Measurements from ENCODE around the gene FLYWCH2. TPM values are rescaled to one million over a fixed set of nuclear protein-coding genes. Genes with fewer than 3 reads are reported as not detected.

Gene FLYWCH2
- total RNA-seq, 1 donor from 2014 or later = 63.7 TPM

DNA sequence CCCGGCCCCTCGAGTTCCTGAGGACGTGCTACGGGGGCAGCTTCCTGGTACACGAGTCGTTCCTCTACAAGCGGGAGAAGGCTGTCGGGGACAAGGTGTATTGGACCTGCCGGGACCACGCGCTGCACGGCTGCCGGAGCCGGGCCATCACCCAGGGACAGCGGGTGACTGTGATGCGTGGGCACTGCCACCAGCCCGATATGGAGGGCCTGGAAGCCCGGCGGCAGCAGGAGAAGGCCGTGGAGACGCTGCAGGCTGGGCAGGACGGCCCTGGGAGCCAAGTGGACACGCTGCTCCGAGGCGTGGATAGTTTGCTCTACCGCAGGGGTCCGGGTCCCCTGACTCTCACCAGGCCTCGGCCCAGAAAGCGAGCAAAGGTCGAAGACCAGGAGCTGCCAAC, 50.1 kb downstream of the FLYWCH2 start:
- no peak for TF ChIP-seq CTCF (IDR thresholded peaks at IDR 0.05; ENCODE audit: insufficient read depth, low read length, severe bottlenecking)
- Histone ChIP-seq H3K36me3 (ENCODE audit: control insufficient read depth, insufficient read depth, low read length) (peaks cover 48% of the 10 kb centered on the region), H3K4me3 (ENCODE audit: low read depth, low read length) (no peak overlapping the region), H3K27me3 (ENCODE audit: control insufficient read depth, insufficient read depth, low read length) (no peaks in the 10 kb centered on the region)
- FAIRE-seq (no peak), DNase-seq (ENCODE audit: low read depth) (no peak)

DNA sequence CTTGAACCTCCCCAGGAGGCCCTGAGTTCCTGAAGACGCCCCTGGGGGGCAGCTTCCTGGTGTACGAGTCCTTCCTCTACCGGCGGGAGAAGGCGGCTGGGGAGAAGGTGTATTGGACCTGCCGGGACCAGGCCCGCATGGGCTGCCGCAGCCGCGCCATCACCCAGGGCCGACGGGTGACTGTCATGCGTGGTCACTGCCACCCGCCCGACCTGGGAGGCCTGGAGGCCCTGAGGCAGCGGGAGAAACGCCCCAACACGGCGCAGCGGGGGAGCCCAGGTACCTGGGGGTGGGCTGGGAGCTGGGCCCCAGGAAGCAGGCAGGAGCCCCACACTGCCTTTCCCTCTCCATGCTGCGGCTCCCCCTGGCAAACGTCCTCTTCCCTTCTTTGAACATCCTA, 50.7 kb downstream of the FLYWCH2 start:
- no peak for TF ChIP-seq CTCF (IDR thresholded peaks at IDR 0.05; ENCODE audit: insufficient read depth, low read length, severe bottlenecking)
- peaks cover 50% of the 10 kb centered on the region for H3K36me3 ChIP-seq (ENCODE audit: control insufficient read depth, insufficient read depth, low read length)
- no peak for DNase-seq (ENCODE audit: low read depth)
- no peaks in the 10 kb centered on the region for H3K27me3 ChIP-seq (ENCODE audit: control insufficient read depth, insufficient read depth, low read length)
- no peak for FAIRE-seq
- H3K4me3 ChIP-seq (ENCODE audit: low read depth, low read length) = no peak overlapping the region

DNA sequence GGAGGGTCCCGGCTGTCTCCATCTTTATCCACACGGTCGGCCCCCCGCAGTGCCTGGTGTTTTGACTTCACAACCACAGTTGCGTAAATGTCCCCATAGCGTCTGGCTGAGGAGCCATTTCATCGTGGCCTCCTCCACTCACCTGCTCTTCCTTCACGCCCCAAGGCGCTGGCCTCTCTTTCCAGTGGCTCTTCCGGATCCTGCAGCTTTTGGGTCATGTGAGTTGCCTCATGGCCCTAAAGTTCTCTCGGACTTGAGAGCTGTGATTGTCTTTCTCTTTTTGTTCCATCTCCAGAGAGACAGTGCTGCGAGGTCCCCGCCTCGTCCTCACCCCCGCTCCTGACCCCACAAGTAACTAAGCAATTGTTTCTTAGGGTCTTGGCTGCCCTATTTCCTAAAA, 51.4 kb downstream of the FLYWCH2 start:
- Histone ChIP-seq H3K4me3 (ENCODE audit: low read depth, low read length) (no peak overlapping the region), H3K27me3 (ENCODE audit: control insufficient read depth, insufficient read depth, low read length) (no peaks in the 10 kb centered on the region), H3K36me3 (ENCODE audit: control insufficient read depth, insufficient read depth, low read length) (peaks cover 48% of the 10 kb centered on the region)
- DNase-seq (ENCODE audit: low read depth) (no peak), FAIRE-seq (no peak)
- no peak for TF ChIP-seq CTCF (IDR thresholded peaks at IDR 0.05; ENCODE audit: insufficient read depth, low read length, severe bottlenecking)

- DNase-seq (ENCODE audit: low read depth) = no peak
- Histone ChIP-seq H3K36me3 (ENCODE audit: control insufficient read depth, insufficient read depth, low read length) (peaks cover 46% of the 10 kb centered on the region), H3K4me3 (ENCODE audit: low read depth, low read length) (no peak overlapping the region), H3K27me3 (ENCODE audit: control insufficient read depth, insufficient read depth, low read length) (no peaks in the 10 kb centered on the region)
- TF ChIP-seq CTCF (IDR thresholded peaks at IDR 0.05; ENCODE audit: insufficient read depth, low read length, severe bottlenecking) = no peak
- no peak for FAIRE-seq
Measured at GRCh38 chr16:2936436-2937011, 53.5 kb downstream of the FLYWCH2 start.

- Histone ChIP-seq H3K36me3 (ENCODE audit: control insufficient read depth, insufficient read depth, low read length) (peaks cover 48% of the 10 kb centered on the region), H3K4me3 (ENCODE audit: low read depth, low read length) (no peak overlapping the region), H3K27me3 (ENCODE audit: control insufficient read depth, insufficient read depth, low read length) (no peaks in the 10 kb centered on the region)
- no peak for FAIRE-seq
- TF ChIP-seq CTCF (IDR thresholded peaks at IDR 0.05; ENCODE audit: insufficient read depth, low read length, severe bottlenecking) = no peak
- no peak for DNase-seq (ENCODE audit: low read depth)
Measured at GRCh38 chr16:2937170-2937569, 54.2 kb downstream of the FLYWCH2 start.

DNA sequence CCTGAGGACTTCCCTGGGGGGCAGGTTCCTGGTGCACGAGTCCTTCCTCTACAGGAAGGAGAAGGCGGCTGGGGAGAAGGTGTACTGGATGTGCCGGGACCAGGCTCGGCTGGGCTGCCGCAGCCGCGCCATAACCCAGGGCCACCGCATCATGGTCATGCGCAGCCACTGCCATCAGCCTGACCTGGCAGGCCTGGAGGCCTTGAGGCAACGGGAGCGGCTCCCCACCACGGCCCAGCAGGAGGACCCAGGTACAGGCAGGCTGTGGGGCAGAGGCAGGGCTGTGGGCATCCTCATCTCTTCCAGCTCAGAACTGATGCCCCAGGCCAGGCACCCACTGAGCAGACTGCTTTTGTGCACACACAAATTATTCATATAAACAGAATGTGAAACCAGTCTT, 55.2 kb downstream of the FLYWCH2 start:
- no peaks in the 10 kb centered on the region for H3K27me3 ChIP-seq (ENCODE audit: control insufficient read depth, insufficient read depth, low read length)
- peaks cover 48% of the 10 kb centered on the region for H3K36me3 ChIP-seq (ENCODE audit: control insufficient read depth, insufficient read depth, low read length)
- FAIRE-seq = no peak
- DNase-seq (ENCODE audit: low read depth) = no peak
- no peak overlapping the region for H3K4me3 ChIP-seq (ENCODE audit: low read depth, low read length)
- no peak for TF ChIP-seq CTCF (IDR thresholded peaks at IDR 0.05; ENCODE audit: insufficient read depth, low read length, severe bottlenecking)

All from bronchial epithelial cell (primary cell).